Measurements from ENCODE around the gene SPEG.

SPEG gene

GRCh38 chr2:219470429-219470828, 35.8 kb downstream of the SPEG start:
- Histone ChIP-seq H4K20me1 (ENCODE audit: insufficient read depth, low read length) (no peaks in the 10 kb centered on the region), H3K4me3 (ENCODE audit: low read length) (no peak overlapping the region), H3K36me3 (replicated peaks; ENCODE audit: low read depth, low read length) (no peaks in the 10 kb centered on the region), H3K9ac (ENCODE audit: low read length) (no peak overlapping the region), H3K4me1 (ENCODE audit: low read length) (no peaks in the 10 kb centered on the region), H3K79me2 (ENCODE audit: low read length) (no peaks in the 10 kb centered on the region), H3K27me3 (ENCODE audit: low read depth, low read length) (no peaks in the 10 kb centered on the region; the same call in 1 of the 2 replicates), H3K9me3 (ENCODE audit: insufficient read depth, low read length) (no peaks in the 10 kb centered on the region), H3K4me2 (ENCODE audit: low read length) (no peak overlapping the region), H3K27ac (ENCODE audit: low read length) (no peak overlapping the region), H2AFZ (ENCODE audit: low read depth, low read length) (no peak overlapping the region)
- TF ChIP-seq EZH2phosphoT487 (IDR thresholded peaks at IDR 0.05; ENCODE audit: low read depth) (no peak), CTCF (IDR thresholded peaks at IDR 0.05; ENCODE audit: low read depth, low read length) (no peak)

GRCh38 chr2:219471476-219472371, 37.1 kb downstream of the SPEG start:
- no peak overlapping the region for H3K4me2 ChIP-seq (ENCODE audit: low read length)
- no peak overlapping the region for H2AFZ ChIP-seq (ENCODE audit: low read depth, low read length)
- H3K4me3 ChIP-seq (ENCODE audit: low read length): no peak overlapping the region
- TF ChIP-seq EZH2phosphoT487 (IDR thresholded peaks at IDR 0.05; ENCODE audit: low read depth) (no peak), CTCF (IDR thresholded peaks at IDR 0.05; ENCODE audit: low read depth, low read length) (no peak)
- no peak overlapping the region for H3K9ac ChIP-seq (ENCODE audit: low read length)
- no peaks in the 10 kb centered on the region for H3K36me3 ChIP-seq (replicated peaks; ENCODE audit: low read depth, low read length)
- no peaks in the 10 kb centered on the region for H4K20me1 ChIP-seq (ENCODE audit: insufficient read depth, low read length)
- H3K79me2 ChIP-seq (ENCODE audit: low read length): no peaks in the 10 kb centered on the region
- H3K27me3 ChIP-seq (ENCODE audit: low read depth, low read length): no peaks in the 10 kb centered on the region; the same call in 1 of the 2 replicates
- no peaks in the 10 kb centered on the region for H3K9me3 ChIP-seq (ENCODE audit: insufficient read depth, low read length)
- H3K4me1 ChIP-seq (ENCODE audit: low read length): no peaks in the 10 kb centered on the region
- no peak overlapping the region for H3K27ac ChIP-seq (ENCODE audit: low read length)

- Histone ChIP-seq H3K36me3 (replicated peaks; ENCODE audit: low read depth, low read length) (no peaks in the 10 kb centered on the region), H3K27ac (ENCODE audit: low read length) (no peak overlapping the region), H3K79me2 (ENCODE audit: low read length) (no peaks in the 10 kb centered on the region), H3K4me1 (ENCODE audit: low read length) (no peaks in the 10 kb centered on the region), H3K9ac (ENCODE audit: low read length) (no peak overlapping the region), H3K4me2 (ENCODE audit: low read length) (no peak overlapping the region), H3K9me3 (ENCODE audit: insufficient read depth, low read length) (no peaks in the 10 kb centered on the region), H3K27me3 (ENCODE audit: low read depth, low read length) (no peaks in the 10 kb centered on the region; the same call in 1 of the 2 replicates), H3K4me3 (ENCODE audit: low read length) (no peak overlapping the region), H4K20me1 (ENCODE audit: insufficient read depth, low read length) (no peaks in the 10 kb centered on the region), H2AFZ (ENCODE audit: low read depth, low read length) (no peak overlapping the region)
- TF ChIP-seq EZH2phosphoT487 (IDR thresholded peaks at IDR 0.05; ENCODE audit: low read depth) (no peak), CTCF (IDR thresholded peaks at IDR 0.05; ENCODE audit: low read depth, low read length) (no peak)
Observed at GRCh38 chr2:219472629-219473187, 38.1 kb downstream of the SPEG start.

GRCh38 chr2:219473511-219473910, 38.9 kb downstream of the SPEG start:
- Histone ChIP-seq H3K27ac (ENCODE audit: low read length) (no peak overlapping the region), H3K4me3 (ENCODE audit: low read length) (no peak overlapping the region), H3K79me2 (ENCODE audit: low read length) (no peaks in the 10 kb centered on the region), H2AFZ (ENCODE audit: low read depth, low read length) (no peak overlapping the region), H3K4me2 (ENCODE audit: low read length) (no peak overlapping the region), H3K9ac (ENCODE audit: low read length) (no peak overlapping the region), H3K4me1 (ENCODE audit: low read length) (no peaks in the 10 kb centered on the region), H4K20me1 (ENCODE audit: insufficient read depth, low read length) (no peaks in the 10 kb centered on the region), H3K9me3 (ENCODE audit: insufficient read depth, low read length) (no peaks in the 10 kb centered on the region), H3K36me3 (replicated peaks; ENCODE audit: low read depth, low read length) (no peaks in the 10 kb centered on the region), H3K27me3 (ENCODE audit: low read depth, low read length) (no peaks in the 10 kb centered on the region; the same call in none of the 2 replicates)
- no peak for TF ChIP-seq EZH2phosphoT487 (IDR thresholded peaks at IDR 0.05; ENCODE audit: low read depth)
- no peak for TF ChIP-seq CTCF (IDR thresholded peaks at IDR 0.05; ENCODE audit: low read depth, low read length)

All from OCI-LY3 (cell line).